ENCODE data around the gene AARSD1. TPM values are rescaled to one million over a fixed set of nuclear protein-coding genes. Genes with fewer than 3 reads are reported as not detected.

The AARSD1 gene
- total and polyA plus RNA-seq, 2 donors (not counting 3 experiments of a cell fraction or from before 2014, with no cell fraction given), result 42.8 to 53.2 TPM

- Histone ChIP-seq H3K4me2 (ENCODE audit: insufficient read depth, low read length) (no peak overlapping the region), H3K4me3 (replicated peaks in 1 of 3; ENCODE audit: insufficient read depth in 1 of 3, low read depth in 1 of 3, low read length in 3 of 3) (no peak overlapping the region), H3K9me1 (replicated peaks; ENCODE audit: control insufficient read depth, extremely low read depth, insufficient read depth, low read length) (no peaks in the 10 kb centered on the region), H3K9ac (replicated peaks; ENCODE audit: extremely low read depth, insufficient read depth, low read length) (no peak overlapping the region), H4K20me1 (replicated peaks; ENCODE audit: control insufficient read depth, extremely low read depth, insufficient read depth, low read length) (no peaks in the 10 kb centered on the region), H3K9me3 (replicated peaks; ENCODE audit: control insufficient read depth, insufficient read depth, low read length) (no peaks in the 10 kb centered on the region), H3K27me3 (ENCODE audit: control insufficient read depth in 2 of 2, insufficient read depth in 2 of 2, low read length in 2 of 2) (peaks cover 3 to 5% of the 10 kb centered on the region in 2 experiments), H2AFZ (ENCODE audit: low read depth, low read length) (no peak overlapping the region), H3K4me1 (ENCODE audit: control insufficient read depth, extremely low read depth, insufficient read depth, low read length) (peaks cover 10% of the 10 kb centered on the region), H3K36me3 (ENCODE audit: control insufficient read depth in 2 of 2, extremely low read depth in 1 of 2, insufficient read depth in 2 of 2, low read length in 2 of 2) (no peaks in the 10 kb centered on the region), H3K27ac (ENCODE audit: insufficient read depth, low read depth, low read length) (no peak overlapping the region), H3K79me2 (ENCODE audit: control insufficient read depth, insufficient read depth, low read length) (no peaks in the 10 kb centered on the region)
- no TSS peak for BruUV-seq (replicated peaks)
- FAIRE-seq (no peak), DNase-seq (ENCODE audit: low read depth, low spot score) (no peak)
- intact Hi-C loops (cut with micrococcal nuclease), result no loop called here
- ChIA-PET POLR2A (no interaction called here), CTCF (interaction anchor here (1.6 kb wide), 1 partner anchor 11 kb away, joined by 4 read pairs; no protein-coding TSS in a partner anchor)
- dilution Hi-C loops (cut with MboI; ENCODE audit: extremely low pct_ligation_motif_present, low sequenced_read_pairs), result no loop called here
- no peak for TF ChIP-seq EZH2 (IDR thresholded peaks at IDR 0.05; ENCODE audit: borderline replicate concordance, low read depth, low read length, severe bottlenecking)
These were observed 42.0 kb downstream of the AARSD1 start for GRCh38 chr17:42922294-42922693.

GRCh38 chr17:42920922-42921321 is 43.3 kb downstream of the AARSD1 start:
- dilution Hi-C loops (cut with MboI; ENCODE audit: extremely low pct_ligation_motif_present, low sequenced_read_pairs), result no loop called here
- POLR2A ChIA-PET, result no interaction called here

More at GRCh38 chr17:42920922-42921321, 43.3 kb downstream of the AARSD1 start:
- Histone ChIP-seq H3K36me3 (ENCODE audit: control insufficient read depth in 2 of 2, extremely low read depth in 1 of 2, insufficient read depth in 2 of 2, low read length in 2 of 2) (no peaks in the 10 kb centered on the region), H3K4me3 (replicated peaks in 1 of 3; ENCODE audit: insufficient read depth in 1 of 3, low read depth in 1 of 3, low read length in 3 of 3) (no peak overlapping the region), H3K9me1 (replicated peaks; ENCODE audit: control insufficient read depth, extremely low read depth, insufficient read depth, low read length) (no peaks in the 10 kb centered on the region), H3K4me2 (ENCODE audit: insufficient read depth, low read length) (no peak overlapping the region), H3K27ac (ENCODE audit: insufficient read depth, low read depth, low read length) (no peak overlapping the region), H4K20me1 (replicated peaks; ENCODE audit: control insufficient read depth, extremely low read depth, insufficient read depth, low read length) (no peaks in the 10 kb centered on the region), H3K9me3 (replicated peaks; ENCODE audit: control insufficient read depth, insufficient read depth, low read length) (no peaks in the 10 kb centered on the region), H3K9ac (replicated peaks; ENCODE audit: extremely low read depth, insufficient read depth, low read length) (no peak overlapping the region), H2AFZ (ENCODE audit: low read depth, low read length) (no peak overlapping the region), H3K4me1 (ENCODE audit: control insufficient read depth, extremely low read depth, insufficient read depth, low read length) (peaks cover 10% of the 10 kb centered on the region), H3K27me3 (ENCODE audit: control insufficient read depth in 2 of 2, insufficient read depth in 2 of 2, low read length in 2 of 2) (peaks cover 3 to 5% of the 10 kb centered on the region in 2 experiments), H3K79me2 (ENCODE audit: control insufficient read depth, insufficient read depth, low read length) (no peaks in the 10 kb centered on the region)
- BruUV-seq (replicated peaks), result no TSS peak
- CTCF ChIA-PET, result interaction anchor here (1.1 to 1.8 kb wide), 6 partner anchors 8 to 78 kb away, joined by 3 to 10 read pairs (median 4); partner anchors contain the start of gene RPL27
- DNase-seq (ENCODE audit: low read depth, low spot score) (peak; percentile 92), FAIRE-seq (peak; percentile 65)
- TF ChIP-seq GATA2 (IDR thresholded peaks at IDR 0.05; ENCODE audit: insufficient read depth, insufficient read length, low read depth, low read length), result no peak
- TF ChIP-seq JUN (IDR thresholded peaks at IDR 0.05; ENCODE audit: borderline replicate concordance, insufficient read depth, insufficient read length, low read depth), result no peak
- TF ChIP-seq MAX (IDR thresholded peaks at IDR 0.05; ENCODE audit: insufficient read depth, insufficient read length), result peak; percentile 65
- no peak for TF ChIP-seq POLR2A (IDR thresholded peaks at IDR 0.05; ENCODE audit: low read depth, low read length)
- intact Hi-C loops (cut with micrococcal nuclease), result no loop called here

Measured in endothelial cell of umbilical vein (primary cell).